HG02885 (cell line): ENCODE data around the gene GLP2R.
"Not testable (repeated sequence)": the region's sequence is repeated elsewhere in the genome, so short reads cannot be mapped to it uniquely, and the experiment has no call there.

Experiments
- ATAC-seq: cut with Tn5 transposase; IDR thresholded peaks from one replicate; pipeline ENCODE4 v1.9.1; 2021; ENCODE audit warnings: mild to moderate bottlenecking; ENCODE audit not compliant: unreplicated experiment, poor library complexity

The GLP2R gene

DNA sequence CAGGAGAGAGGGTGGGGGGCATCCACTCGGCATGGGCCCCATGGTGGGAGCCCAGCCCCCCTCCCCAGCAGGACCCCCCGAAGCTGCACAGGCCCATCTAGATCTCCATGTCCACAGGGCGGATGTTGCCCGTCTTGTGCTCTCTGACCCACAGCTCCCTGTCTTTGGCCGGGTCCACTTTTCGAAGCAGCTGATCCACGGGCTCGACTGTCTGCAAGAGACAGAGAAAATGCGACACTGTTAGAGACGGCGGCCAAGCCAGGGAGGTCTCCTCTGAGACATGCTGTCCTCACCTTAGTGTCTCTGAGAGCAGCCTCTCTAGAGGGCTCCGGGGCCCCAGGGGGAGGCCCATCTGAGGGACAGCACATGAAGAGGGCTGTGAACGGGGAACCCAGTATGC lies 91.4 kb downstream of the GLP2R start:
- ATAC-seq, result no peak

- ATAC-seq, result no peak
Observed at GRCh38 chr17:9917801-9918200, 92.1 kb downstream of the GLP2R start.

GRCh38 chr17:9918352-9918751 lies 92.6 kb downstream of the GLP2R start:
- ATAC-seq, result no peak

DNA sequence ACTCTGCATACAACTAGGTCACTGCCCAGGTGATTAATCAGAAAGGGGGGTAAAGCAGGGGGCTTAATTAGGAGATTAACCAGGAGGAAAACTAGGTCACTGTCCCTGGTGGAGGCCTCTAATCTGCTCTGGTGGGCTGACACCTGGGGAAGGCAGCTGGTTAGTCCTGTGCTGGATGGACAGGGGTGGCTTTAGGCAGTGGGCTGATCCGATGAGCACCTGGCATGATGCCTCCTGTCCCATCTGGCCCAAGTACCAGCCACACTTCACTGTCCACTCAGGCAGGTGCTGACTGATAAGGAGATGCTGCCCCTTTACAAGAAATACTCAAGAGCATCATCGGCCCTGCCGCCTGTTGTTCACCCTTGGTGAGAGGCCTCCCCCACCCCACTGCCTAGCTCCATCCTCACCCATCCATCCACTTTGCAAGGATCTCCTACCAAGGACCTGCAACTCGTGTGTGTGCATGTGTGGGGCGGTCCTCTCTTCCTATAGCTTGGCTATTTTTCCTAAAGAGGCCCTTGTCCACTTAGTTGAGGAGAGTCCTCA lies 93.2 kb downstream of the GLP2R start:
- ATAC-seq, result no peak

GRCh38 chr17:9921216-9921615 lies 95.5 kb downstream of the GLP2R start:
- not testable (repeated sequence) for ATAC-seq

DNA sequence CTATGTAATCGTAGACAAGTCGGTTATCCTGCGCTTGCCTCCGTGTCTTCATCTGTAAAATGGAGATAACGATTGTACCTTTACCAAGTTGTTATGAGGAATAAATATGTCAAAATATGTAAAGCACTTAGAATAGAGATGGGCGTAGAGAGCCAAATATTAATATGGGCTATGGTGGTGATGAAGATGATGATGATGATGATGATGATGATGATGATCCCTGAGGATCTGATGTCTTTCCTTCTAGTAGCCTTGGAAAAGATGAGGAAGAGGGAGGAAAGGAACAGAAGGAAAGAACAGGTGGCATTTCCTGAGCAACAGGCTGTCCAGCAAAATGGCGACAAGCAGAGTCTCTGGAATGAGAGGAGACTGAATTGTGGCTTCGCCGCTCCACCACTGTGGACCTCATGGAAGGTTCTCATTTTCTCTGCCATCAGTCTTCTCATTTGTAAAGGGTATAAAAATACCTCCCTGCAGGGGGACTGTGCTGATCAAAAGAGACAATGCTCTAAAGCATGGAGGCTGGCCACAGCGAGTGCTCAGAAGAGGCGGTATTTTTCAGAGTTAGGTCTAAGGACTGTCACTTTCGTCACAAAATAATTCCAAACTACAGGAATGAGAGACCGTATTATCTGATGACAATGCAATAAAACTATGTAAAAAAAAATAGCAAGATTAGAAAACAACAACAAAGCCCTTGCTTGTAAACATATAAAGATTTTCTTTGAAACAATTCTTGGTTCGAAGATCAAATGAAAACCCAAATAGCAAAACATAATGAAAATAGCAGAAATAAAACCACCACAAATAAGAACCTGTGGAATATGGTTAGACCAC lies 96.5 kb downstream of the GLP2R start:
- ATAC-seq, result no peak

DNA sequence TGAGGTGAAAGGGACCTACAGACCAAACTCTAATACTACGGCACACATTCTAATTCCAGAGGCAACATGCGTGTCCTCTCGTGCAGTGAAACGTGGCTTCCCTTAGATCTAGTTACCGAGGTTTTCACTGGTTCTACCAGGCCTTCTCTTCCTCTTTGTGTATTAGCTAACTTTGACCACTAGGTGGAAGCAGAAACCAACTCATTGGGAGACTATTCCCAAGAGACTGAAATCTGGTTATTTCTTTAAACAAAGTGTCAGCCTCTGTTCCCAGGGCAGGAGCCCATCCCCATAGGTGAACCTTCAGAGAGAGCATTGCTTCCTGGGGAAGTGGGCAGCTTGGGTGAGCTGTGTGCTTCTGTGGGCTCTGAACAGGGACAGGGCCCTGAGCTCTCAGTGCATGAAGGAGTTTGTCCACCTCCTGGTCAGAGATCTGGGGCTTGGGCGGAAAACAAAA lies 99.0 kb downstream of the GLP2R start:
- ATAC-seq, result peak; percentile 64

- ATAC-seq, result no peak
Observed at GRCh38 chr17:9925457-9925856, 99.7 kb downstream of the GLP2R start.

DNA sequence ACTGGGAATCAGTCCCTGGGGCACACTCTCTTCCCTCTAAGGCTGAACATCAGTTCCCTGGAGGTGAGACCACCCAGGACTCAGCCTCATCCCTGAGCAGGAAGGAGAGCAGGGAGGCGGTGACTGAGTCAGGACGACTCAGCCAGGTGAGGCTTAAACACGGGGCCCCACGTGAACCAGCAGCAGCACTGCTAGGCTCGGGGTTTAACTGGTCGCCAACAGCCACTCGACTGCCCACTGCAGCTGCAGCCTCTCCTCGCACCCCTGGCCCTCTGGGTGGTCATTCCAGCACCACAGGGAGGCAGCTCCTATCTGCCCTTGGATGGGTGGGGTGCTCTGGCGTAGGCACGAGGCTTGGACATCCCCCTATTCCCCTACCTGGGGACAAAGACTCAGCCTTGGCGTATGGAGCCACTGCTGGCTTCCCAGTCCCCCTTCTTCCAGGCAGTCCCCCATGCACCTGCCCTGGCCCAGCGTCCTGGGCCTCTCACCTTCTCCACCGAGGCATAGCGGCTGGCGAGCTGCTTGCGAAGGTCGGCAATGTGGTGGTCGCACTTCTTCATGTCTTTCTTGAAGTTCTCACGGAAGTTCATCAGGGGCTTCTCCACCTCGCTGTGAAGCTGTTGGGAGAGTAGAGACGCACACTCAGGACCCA lies 100.6 kb downstream of the GLP2R start:
- no peak for ATAC-seq

DNA sequence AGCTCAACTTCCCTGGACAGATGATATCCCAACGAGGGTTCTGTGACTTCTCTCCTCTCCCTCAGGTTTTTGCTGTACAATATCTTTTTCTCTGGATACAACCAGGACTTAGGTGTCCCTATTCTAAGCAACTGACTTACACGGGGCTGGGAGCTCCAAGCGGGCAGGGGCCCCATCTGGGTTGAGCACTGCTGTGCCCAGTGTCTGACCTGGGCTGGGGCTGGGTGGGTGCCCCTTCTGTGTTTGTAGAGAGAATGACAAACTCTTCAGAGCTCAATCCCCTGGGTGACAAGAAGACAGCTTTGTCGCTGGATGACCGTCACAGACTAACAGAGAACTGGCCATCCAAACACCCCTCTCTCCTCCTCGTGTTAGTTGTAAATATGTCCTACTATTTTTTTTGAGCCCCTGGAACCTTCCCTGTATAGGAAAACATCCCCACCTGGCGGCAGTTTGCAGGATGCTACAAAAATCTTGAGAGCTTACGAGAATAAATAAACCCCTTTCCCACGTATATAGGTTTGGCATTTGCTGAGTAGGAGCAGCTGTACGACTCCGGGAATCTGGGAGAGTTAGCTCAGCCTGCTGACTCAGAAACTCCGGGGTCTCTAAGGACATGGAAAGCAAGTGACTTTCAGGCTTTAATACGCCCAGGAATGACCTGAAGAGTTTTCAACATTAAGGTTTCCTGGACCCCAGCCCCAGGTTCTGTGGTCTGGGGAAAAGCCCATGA lies 103.0 kb downstream of the GLP2R start:
- no peak for ATAC-seq

GRCh38 chr17:9929871-9930270 lies 104.1 kb downstream of the GLP2R start:
- no peak for ATAC-seq

DNA sequence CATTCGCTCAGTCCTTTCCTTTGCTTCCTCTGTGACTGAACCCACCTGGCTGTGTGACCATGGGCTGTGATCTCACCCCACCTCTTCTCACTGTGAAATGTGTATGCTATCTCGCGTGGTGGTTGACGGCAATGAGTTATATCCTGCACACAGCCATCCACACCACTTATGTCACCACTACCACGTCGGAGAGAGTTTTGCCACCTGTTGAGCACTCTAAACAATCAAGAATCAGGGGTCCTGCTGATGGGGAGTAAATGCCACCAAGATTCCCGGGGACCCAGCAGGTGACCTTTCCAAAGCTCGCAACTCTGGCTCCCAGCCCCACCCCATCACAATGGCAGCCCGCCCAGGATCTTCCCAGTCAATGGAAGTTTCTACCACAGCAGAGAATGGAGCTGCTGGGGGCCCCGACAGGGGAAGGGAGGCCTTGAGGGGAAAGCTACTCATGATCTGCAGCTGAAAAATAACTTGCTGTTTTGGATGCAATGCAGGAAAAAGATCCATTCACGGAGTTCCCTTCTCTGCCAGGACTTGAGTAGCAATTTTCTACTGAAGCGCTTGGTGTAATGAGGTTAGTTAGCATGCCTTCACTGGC lies 105.5 kb downstream of the GLP2R start:
- no peak for ATAC-seq

GRCh38 chr17:9932491-9932890 lies 106.8 kb downstream of the GLP2R start:
- no peak for ATAC-seq

GRCh38 chr17:9934331-9934730 lies 108.6 kb downstream of the GLP2R start:
- ATAC-seq, result no peak

DNA sequence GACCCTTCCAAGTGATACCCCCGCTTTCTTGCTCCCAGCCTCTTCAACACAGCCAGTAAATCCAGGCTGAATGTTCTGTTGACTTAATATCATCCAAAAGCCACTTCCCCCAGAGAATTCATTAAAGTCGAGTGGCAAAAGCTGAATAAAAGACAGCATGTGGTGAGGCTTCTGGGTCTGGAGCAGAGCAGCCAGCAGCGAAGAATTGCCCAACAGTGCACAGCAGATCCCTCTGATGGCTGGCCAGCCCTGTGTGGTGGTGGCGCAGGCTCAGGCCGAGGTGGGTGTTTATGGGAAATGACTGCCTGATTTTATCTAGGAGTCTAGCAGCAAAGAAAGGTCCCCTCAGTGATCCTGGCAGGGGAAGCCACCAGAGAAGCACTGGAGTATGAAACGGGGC lies 109.7 kb downstream of the GLP2R start:
- ATAC-seq, result no peak

GRCh38 chr17:9936095-9936494 lies 110.4 kb downstream of the GLP2R start:
- no peak for ATAC-seq

DNA sequence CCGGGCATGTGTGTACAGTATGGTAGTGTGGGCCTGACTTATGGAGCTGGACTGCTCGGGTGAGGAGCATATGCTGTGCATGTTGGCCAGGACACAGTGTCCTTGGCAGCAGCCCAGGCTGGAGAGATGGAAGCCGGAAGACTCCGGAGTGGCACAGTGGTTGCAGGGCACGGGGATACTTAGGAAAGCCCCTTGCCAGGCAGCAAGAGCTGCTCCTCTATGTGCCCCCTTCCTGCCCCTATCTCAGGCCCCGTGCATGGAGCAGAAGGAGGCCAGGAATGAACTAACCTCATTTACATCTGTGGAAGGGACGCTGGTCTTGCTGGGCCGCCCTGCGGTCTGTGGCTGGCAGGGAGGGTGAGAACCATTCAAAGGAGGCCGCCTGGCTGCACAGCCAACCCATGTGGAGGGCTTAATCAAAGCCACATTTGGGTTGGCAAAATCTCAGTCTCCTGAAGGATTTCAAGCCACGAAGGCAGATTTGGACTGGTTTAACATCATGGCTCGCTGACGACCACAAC lies 111.6 kb downstream of the GLP2R start:
- no peak for ATAC-seq

DNA sequence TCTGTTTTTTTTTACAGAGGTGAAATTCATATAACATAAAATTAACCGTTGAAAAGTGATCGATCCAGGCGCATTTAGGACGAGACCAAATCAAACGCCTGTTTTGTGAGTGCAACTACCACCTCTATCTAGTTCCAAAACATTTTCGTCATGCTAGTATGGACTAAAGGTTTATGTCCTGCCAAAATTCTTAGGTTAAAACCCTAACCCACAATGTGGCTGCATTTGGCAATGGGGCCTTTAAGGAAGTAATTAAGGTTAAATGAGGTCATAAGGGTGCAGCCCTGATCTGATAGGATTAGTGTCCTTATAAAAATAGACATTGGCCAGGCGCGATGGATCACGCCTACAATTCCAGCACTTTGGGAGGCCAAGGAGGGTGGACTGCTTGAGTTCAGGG lies 112.2 kb downstream of the GLP2R start:
- ATAC-seq, result no peak

- ATAC-seq, result no peak
Observed at GRCh38 chr17:9938764-9939163, 113.0 kb downstream of the GLP2R start.

- ATAC-seq, result no peak
Observed at GRCh38 chr17:9940841-9941240, 115.1 kb downstream of the GLP2R start.
